Mesothelial cell of epicardium (in vitro differentiated cells): ENCODE measurements around the gene C4A. TPM values are rescaled to one million over a fixed set of nuclear protein-coding genes. Genes with fewer than 3 reads are reported as not detected.

Experiments used
- DNase-seq, 2 experiments: peaks; one replicate each; pipeline ENCODE4 v3.0.0; 2021; ENCODE audit warnings: low spot score in 2 of 2; ENCODE audit not compliant: unreplicated experiment in 2 of 2
- H3K27ac Mint-ChIP-seq: 2 replicates; pipeline ENCODE4 v1.8.0; 2021; ENCODE audit warnings: mixed read lengths
- H3K27me3 Mint-ChIP-seq: 2 replicates; pipeline ENCODE4 v1.8.0; 2021; ENCODE audit warnings: low read depth, mixed read lengths
- H3K36me3 Mint-ChIP-seq: 2 replicates; pipeline ENCODE4 v1.8.0; 2021; ENCODE audit warnings: mixed read lengths
- H3K4me1 Mint-ChIP-seq: 2 replicates; pipeline ENCODE4 v1.8.0; 2021; ENCODE audit warnings: mixed read lengths
- H3K4me3 Mint-ChIP-seq: 2 replicates; pipeline ENCODE4 v1.8.0; 2021; ENCODE audit warnings: mild to moderate bottlenecking, moderate library complexity, mixed read lengths
- H3K9me3 Mint-ChIP-seq: 2 replicates; pipeline ENCODE4 v1.8.0; 2021; ENCODE audit warnings: mixed read lengths
- CTCF ChIP-seq: fragments of 200-600 bp; sonication (generic); IDR thresholded peaks from one replicate; pipeline ENCODE4 v1.5.0; 2021; ENCODE audit warnings: antibody characterized with exemption; ENCODE audit not compliant: unreplicated experiment
- microRNA-seq: library from miRNA; unstranded; fragments of <30 nt; microRNA quantifications from one replicate; pipeline ENCODE4 v1.2.0, GENCODE V29; 2021; ENCODE audit warnings: inconsistent platforms, mixed read lengths
- total RNA-seq: library from RNA; stranded (reverse); gene quantifications from 3 replicates; pipeline ENCODE4 v1.2.1, GENCODE V29; 2021

Gene C4A
- total RNA-seq, 1 donor from 2014 or later: 12.3 TPM

GRCh38 chr6:32050562-32050961, 68.7 kb downstream of the C4A start:
- Mint-ChIP-seq H3K4me1 (peaks cover 19% of the 10 kb centered on the region), H3K4me3 (no peak overlapping the region), H3K27ac (no peak overlapping the region), H3K36me3 (no peaks in the 10 kb centered on the region), H3K9me3 (no peaks in the 10 kb centered on the region), H3K27me3 (no peaks in the 10 kb centered on the region)
- no peak for DNase-seq
- no peak for TF ChIP-seq CTCF

Small RNAs within 50 kb of the gene (microRNA-seq; reads per million reads assigned to microRNA genes)
- 1.2 reads per million for gene MIR1236

Other genes starting within 250 kb of the C4A start
- gene CLIC1, start 245.5 kb upstream of the C4A start, total RNA-seq: 133 to 139 TPM (median 136 TPM) in 3 replicates
- 38.6 to 48.2 TPM (median 42.9 TPM) in 3 replicates for gene MSH5, start 242.1 kb upstream of the C4A start, total RNA-seq
- 8.7 to 12.8 TPM (median 11.6 TPM) in 3 replicates for gene SAPCD1, start 219.4 kb upstream of the C4A start, total RNA-seq
- 1.5 to 1.8 TPM (median 1.6 TPM) in 3 replicates for gene VWA7, start 204.7 kb upstream of the C4A start, total RNA-seq
- 82.8 to 90.4 TPM (median 83.8 TPM) in 3 replicates for gene VARS1, start 186.3 kb upstream of the C4A start, total RNA-seq
- 55.8 to 58.2 TPM (median 57.0 TPM) in 3 replicates for gene LSM2, start 175.1 kb upstream of the C4A start, total RNA-seq
- gene HSPA1L, start 166.8 kb upstream of the C4A start, total RNA-seq: 1.7 to 2.2 TPM (median 2.1 TPM) in 3 replicates
- 61.3 to 70.1 TPM (median 61.7 TPM) in 3 replicates for gene HSPA1A, start 166.5 kb upstream of the C4A start, total RNA-seq
- gene HSPA1B, start 154.3 kb upstream of the C4A start, total RNA-seq: 105 to 109 TPM (median 108 TPM) in 3 replicates
- gene NEU1, start 119.2 kb upstream of the C4A start, total RNA-seq: 23.2 to 24.7 TPM (median 24.4 TPM) in 3 replicates
- gene SLC44A4, start 103.1 kb upstream of the C4A start, total RNA-seq: 0.40 to 0.94 TPM (median 0.66 TPM) in 3 replicates
- 127 to 135 TPM (median 129 TPM) in 3 replicates for gene EHMT2, start 84.4 kb upstream of the C4A start, total RNA-seq
- 35.3 to 37.1 TPM (median 35.9 TPM) in 3 replicates for gene ZBTB12, start 80.0 kb upstream of the C4A start, total RNA-seq
- 1.6 to 2.9 TPM (median 2.7 TPM) in 3 replicates for gene C2, start 54.3 kb upstream of the C4A start, total RNA-seq
- 1.4 to 2.4 TPM (median 1.8 TPM) in 3 replicates for gene CFB, start 36.0 kb upstream of the C4A start, total RNA-seq
- 55.5 to 60.0 TPM (median 59.8 TPM) in 3 replicates for gene NELFE, start 23.1 kb upstream of the C4A start, total RNA-seq
- 78.6 to 84.3 TPM (median 82.0 TPM) in 3 replicates for gene SKIC2, start 22.9 kb upstream of the C4A start, total RNA-seq
- gene DXO, start 9.9 kb upstream of the C4A start, total RNA-seq: 25.2 to 28.1 TPM (median 26.1 TPM) in 3 replicates
- gene C4B, start 32.7 kb downstream of the C4A start, total RNA-seq: 10.4 to 12.5 TPM (median 11.5 TPM) in 3 replicates
- gene CYP21A2, start 56.4 kb downstream of the C4A start, total RNA-seq: 0.58 to 1.2 TPM (median 0.91 TPM) in 3 replicates
- gene TNXB, start 127.3 kb downstream of the C4A start, total RNA-seq: 10.8 to 13.9 TPM (median 13.6 TPM) in 3 replicates
- 95.8 to 99.8 TPM (median 96.3 TPM) in 3 replicates for gene ATF6B, start 146.2 kb downstream of the C4A start, total RNA-seq
- 5.4 to 6.0 TPM (median 6.0 TPM) in 3 replicates for gene FKBPL, start 148.2 kb downstream of the C4A start, total RNA-seq
- gene PRRT1, start 169.9 kb downstream of the C4A start, total RNA-seq: 3.0 to 4.5 TPM (median 3.4 TPM) in 3 replicates
- gene PPT2, start 172.1 kb downstream of the C4A start, total RNA-seq: 49.3 to 58.6 TPM (median 51.5 TPM) in 3 replicates
- 45.7 to 48.3 TPM (median 45.7 TPM) in 3 replicates for gene EGFL8, start 182.5 kb downstream of the C4A start, total RNA-seq
- gene AGPAT1, start 194.0 kb downstream of the C4A start, total RNA-seq: 63.2 to 69.0 TPM (median 64.6 TPM) in 3 replicates
- 60.7 to 62.8 TPM (median 62.1 TPM) in 3 replicates for gene RNF5, start 196.3 kb downstream of the C4A start, total RNA-seq
- 23.7 to 28.1 TPM (median 27.5 TPM) in 3 replicates for gene AGER, start 202.2 kb downstream of the C4A start, total RNA-seq
- gene PBX2, start 208.1 kb downstream of the C4A start, total RNA-seq: 236 to 250 TPM (median 246 TPM) in 3 replicates
- gene GPSM3, start 210.6 kb downstream of the C4A start, total RNA-seq: 7.6 to 10.1 TPM (median 8.6 TPM) in 3 replicates
- 2.3 to 2.6 TPM (median 2.5 TPM) in 3 replicates for gene NOTCH4, start 242.0 kb downstream of the C4A start, total RNA-seq